WTC11 (cell line): ENCODE data around the gene ARHGAP6.

Source experiments
- CREM ChIP-seq: sonication (generic); formaldehyde crosslinking; IDR thresholded peaks from 2 replicates; pipeline ENCODE4 v1.8.1; 2022; ENCODE audit warnings: mild to moderate bottlenecking, missing genetic modification reagents, moderate library complexity
- CTCF ChIP-seq: fragments of 200-600 bp; IDR thresholded peaks from 2 replicates; pipeline ENCODE4 v1.8.0; 2022; ENCODE audit warnings: antibody characterized with exemption
- E2F1 ChIP-seq: sonication (generic); formaldehyde crosslinking; IDR thresholded peaks from 2 replicates; pipeline ENCODE4 v1.8.0; 2022; ENCODE audit warnings: mild to moderate bottlenecking, missing genetic modification reagents
- HMGA2 ChIP-seq: fragments of 250-450 bp; sonication (Bioruptor Pico); IDR thresholded peaks from 2 replicates; pipeline ENCODE4 v1.4.0; 2021; ENCODE audit warnings: mild to moderate bottlenecking, moderate library complexity
- PRRX2 ChIP-seq: fragments of 250-450 bp; sonication (Bioruptor Pico); IDR thresholded peaks from 2 replicates; pipeline ENCODE4 v1.8.0; 2021; ENCODE audit warnings: mild to moderate bottlenecking
- ZNF425 ChIP-seq: fragments of 250-450 bp; sonication (Bioruptor Pico); conservative IDR thresholded peaks from 2 replicates; pipeline ENCODE4 v1.9.0; 2021; ENCODE audit warnings: mild to moderate bottlenecking
- ZSCAN18 ChIP-seq: fragments of 250-450 bp; sonication (Bioruptor Pico); IDR thresholded peaks from 2 replicates; pipeline ENCODE4 v2.1.2; 2022; ENCODE audit warnings: mild to moderate bottlenecking, moderate library complexity

- no peak for TF ChIP-seq CTCF
- TF ChIP-seq PRRX2: no peak
- TF ChIP-seq ZNF425 (CRISPR knock-in tag): no peak
- no peak for TF ChIP-seq CREM
- no peak for TF ChIP-seq ZSCAN18 (CRISPR knock-in tag)
- TF ChIP-seq HMGA2 (CRISPR knock-in tag): no peak
- no peak for TF ChIP-seq E2F1 (CRISPR knock-in tag)
Measured at GRCh38 chrX:11188664-11189063, 477.1 kb downstream of the ARHGAP6 start.
